H1 (cell line): Measurements from ENCODE around the gene SUDS3. TPM values are rescaled to one million over a fixed set of nuclear protein-coding genes. Genes with fewer than 3 reads are reported as not detected.

Experiments
- CTCF ChIA-PET: fragments of 300-600 bp; sonication (Branson Sonifier 250); formaldehyde crosslinking; loops from one replicate; lab custom pipeline; 2021; ENCODE audit not compliant: partially characterized antibody; lab: Charles Lee
- POLR2A ChIA-PET: fragments of 300-600 bp; sonication (Branson Sonifier 250); formaldehyde crosslinking; loops from one replicate; lab custom pipeline; 2021; ENCODE audit warnings: inconsistent platforms; ENCODE audit not compliant: partially characterized antibody; lab: Charles Lee
- DNase-seq, 2 experiments: peaks; one replicate each; pipeline versions ENCODE4 v3.0.0 to v3.0.0-alpha.2; 2010 to 2022; ENCODE audit warnings: low spot score in 2 of 2, low read depth in 1 of 2, mixed read lengths in 1 of 2
- FAIRE-seq: peaks from 2 replicates; lab custom pipeline; 2011; peaks lifted over from hg19 to GRCh38; lab: Jason Lieb, UNC
- H2AFZ ChIP-seq: 2 replicates; pipeline ENCODE4 v1.8.1; 2012; ENCODE audit warnings: low read length, inconsistent platforms
- H2AK5ac ChIP-seq: 2 replicates; pipeline ENCODE4 v1.6.1; 2013; ENCODE audit warnings: low read depth, low read length
- H2BK120ac ChIP-seq: replicated peaks from 2 replicates; pipeline ENCODE3; 2013; ENCODE audit warnings: low read depth, low read length, inconsistent platforms
- H2BK12ac ChIP-seq: 2 replicates; pipeline ENCODE4 v1.6.1; 2013; ENCODE audit warnings: low read depth, low read length
- H2BK15ac ChIP-seq: 2 replicates; pipeline ENCODE4 v1.6.1; 2013; ENCODE audit warnings: low read length
- H2BK20ac ChIP-seq: 2 replicates; pipeline ENCODE4 v1.6.1; 2013; ENCODE audit warnings: low read length
- H2BK5ac ChIP-seq: 2 replicates; pipeline ENCODE4 v1.6.1; 2013; ENCODE audit warnings: low read depth, low read length
- H3K14ac ChIP-seq: 2 replicates; pipeline ENCODE4 v1.6.1; 2013; ENCODE audit warnings: inconsistent platforms; ENCODE audit not compliant: insufficient read length
- H3K18ac ChIP-seq: 2 replicates; pipeline ENCODE4 v1.6.1; 2013; ENCODE audit warnings: low read length; ENCODE audit errors: extremely low read depth
- H3K23ac ChIP-seq: 2 replicates; pipeline ENCODE4 v1.6.1; 2013; ENCODE audit warnings: inconsistent platforms; ENCODE audit not compliant: insufficient read length
- H3K23me2 ChIP-seq: 2 replicates; pipeline ENCODE4 v1.6.1; 2013; ENCODE audit warnings: low read depth, low read length
- H3K27ac ChIP-seq: 2 replicates; pipeline ENCODE4 v1.6.1; 2011; ENCODE audit warnings: low read depth, low read length, inconsistent platforms
- H3K27me3 ChIP-seq, 4 experiments: replicated peaks in 1 of 4; 1 replicate in 1 of 4; 2 replicates in 3 of 4; pipeline versions ENCODE4 v1.6.1 to v1.8.1; 2011 to 2013; ENCODE audit warnings: low read length in 3 of 4, mild to moderate bottlenecking in 3 of 4, inconsistent platforms in 2 of 4, mixed read lengths in 2 of 4, moderate library complexity in 1 of 4; ENCODE audit not compliant: control insufficient read depth in 3 of 4, insufficient read depth in 3 of 4; ENCODE audit errors: extremely low read depth in 1 of 4
- H3K36me3 ChIP-seq, 4 experiments: 2 replicates each; pipeline versions ENCODE4 v1.6.1 to v1.8.1; 2011 to 2013; ENCODE audit warnings: mild to moderate bottlenecking in 4 of 4, low read length in 3 of 4, moderate library complexity in 2 of 4, control low read depth in 1 of 4, inconsistent platforms in 1 of 4; ENCODE audit not compliant: insufficient read depth in 4 of 4, control insufficient read depth in 2 of 4
- H3K4ac ChIP-seq: replicated peaks from 2 replicates; pipeline ENCODE3; 2013; ENCODE audit warnings: low read length, low read depth, mixed read lengths, inconsistent platforms; ENCODE audit not compliant: insufficient read length
- H3K4me1 ChIP-seq, 4 experiments: replicated peaks in 1 of 4; 1 replicate in 1 of 4; 2 replicates in 3 of 4; pipeline versions ENCODE4 v1.6.1 to v1.8.1; 2011 to 2013; ENCODE audit warnings: low read length in 3 of 4, inconsistent platforms in 2 of 4, mixed read lengths in 1 of 4; ENCODE audit not compliant: insufficient read depth in 4 of 4, control insufficient read depth in 3 of 4
- H3K4me2 ChIP-seq, 2 experiments: 2 replicates each; pipeline versions ENCODE4 v1.6.1 to v1.8.1; 2011 to 2013; ENCODE audit warnings: low read depth in 2 of 2, low read length in 2 of 2, control low read depth in 1 of 2, inconsistent platforms in 1 of 2, mild to moderate bottlenecking in 1 of 2; ENCODE audit not compliant: insufficient read depth in 1 of 2
- H3K4me3 ChIP-seq, 4 experiments: fragments of 200-600, 300-600 bp in 1 of 4; sonication (generic), shearing (Covaris generic), sonication (Bioruptor Twin) in 1 of 4; 2 replicates each; pipeline versions ENCODE4 v1.5.1 to v1.8.1; 2011 to 2016; ENCODE audit warnings: low read length in 4 of 4, low read depth in 3 of 4, control low read depth in 2 of 4, inconsistent platforms in 2 of 4, mild to moderate bottlenecking in 2 of 4, mixed read lengths in 1 of 4, moderate library complexity in 1 of 4; ENCODE audit not compliant: insufficient read depth in 2 of 4; ENCODE audit errors: extremely low read depth in 1 of 4
- H3K56ac ChIP-seq: replicated peaks from 2 replicates; pipeline ENCODE3; 2013; ENCODE audit warnings: low read depth, mild to moderate bottlenecking, mixed read lengths, low read length, inconsistent platforms; ENCODE audit not compliant: insufficient read length
- H3K79me1 ChIP-seq: 2 replicates; pipeline ENCODE4 v1.6.1; 2013; ENCODE audit warnings: low read depth, low read length, control low read depth
- H3K79me2 ChIP-seq, 2 experiments: 2 replicates each; pipeline versions ENCODE4 v1.6.1 to v1.8.1; 2012 to 2013; ENCODE audit warnings: low read length in 2 of 2, mild to moderate bottlenecking in 2 of 2, inconsistent platforms in 1 of 2; ENCODE audit not compliant: insufficient read depth in 2 of 2, control insufficient read depth in 1 of 2
- H3K9ac ChIP-seq, 4 experiments: replicated peaks in 1 of 4; 1 replicate in 1 of 4; 2 replicates in 3 of 4; pipeline versions ENCODE4 v1.6.1 to v1.8.1; 2011 to 2013; ENCODE audit warnings: low read depth in 3 of 4, low read length in 3 of 4, control low read depth in 2 of 4, mild to moderate bottlenecking in 2 of 4, moderate library complexity in 2 of 4, inconsistent platforms in 1 of 4; ENCODE audit errors: extremely low read depth in 1 of 4
- H3K9me3 ChIP-seq, 2 experiments: 2 replicates each; pipeline versions ENCODE4 v1.6.1 to v1.8.1; 2012 to 2013; ENCODE audit warnings: mild to moderate bottlenecking in 2 of 2, moderate library complexity in 2 of 2, control low read depth in 1 of 2, inconsistent platforms in 1 of 2, low read depth in 1 of 2, low read length in 1 of 2, mixed read lengths in 1 of 2; ENCODE audit not compliant: insufficient read depth in 2 of 2
- H4K20me1 ChIP-seq, 2 experiments: replicated peaks in 1 of 2; 2 replicates each; pipeline versions ENCODE3 to v1.8.1; 2011 to 2013; ENCODE audit warnings: inconsistent platforms in 2 of 2, low read length in 2 of 2, mild to moderate bottlenecking in 1 of 2; ENCODE audit not compliant: insufficient read depth in 2 of 2, control insufficient read depth in 1 of 2
- H4K5ac ChIP-seq: 2 replicates; pipeline ENCODE4 v1.6.1; 2013; ENCODE audit warnings: low read length, low read depth, mixed read lengths, inconsistent platforms; ENCODE audit not compliant: insufficient read length
- H4K8ac ChIP-seq: 2 replicates; pipeline ENCODE4 v1.8.0; 2013; ENCODE audit warnings: mild to moderate bottlenecking, moderate library complexity, low read length, inconsistent platforms; ENCODE audit not compliant: insufficient read depth; ENCODE audit errors: extremely low read depth
- H4K91ac ChIP-seq: replicated peaks from 2 replicates; pipeline ENCODE3; 2013; ENCODE audit warnings: low read length, mixed read lengths, inconsistent platforms; ENCODE audit not compliant: insufficient read length
- BRCA1 ChIP-seq: IDR thresholded peaks from 2 replicates; pipeline ENCODE4 v1.6.1; 2012; ENCODE audit warnings: low read depth, low read length, improper control_type of control experiment
- CBX8 ChIP-seq: fragments of 300-800, 300-1000 bp; sonication (generic); IDR thresholded peaks from 2 replicates; pipeline ENCODE4 v1.7.1; 2016; ENCODE audit warnings: low read depth, low read length, borderline replicate concordance
- CHD1 ChIP-seq: IDR thresholded peaks from 2 replicates; pipeline ENCODE4 v1.6.1; 2012; ENCODE audit warnings: low read depth, low read length, improper control_type of control experiment
- JUND ChIP-seq: IDR thresholded peaks from 2 replicates; pipeline ENCODE4 v1.6.1; 2011; ENCODE audit warnings: mild to moderate bottlenecking, improper control_type of control experiment, low read length
- SAP30 ChIP-seq: fragments of 300-600 bp; sonication (generic); IDR thresholded peaks from 2 replicates; pipeline ENCODE4 v1.7.1; 2012; ENCODE audit warnings: low read length, moderate library complexity, mild to moderate bottlenecking, inconsistent platforms; ENCODE audit not compliant: insufficient read depth, insufficient replicate concordance
- SIN3A ChIP-seq, 2 experiments: IDR thresholded peaks in 1 of 2; conservative IDR thresholded peaks in 1 of 2; 2 replicates each; pipeline ENCODE4 v1.6.1; 2011 to 2012; ENCODE audit warnings: low read length in 2 of 2, improper control_type of control experiment in 1 of 2, low read depth in 1 of 2, mild to moderate bottlenecking in 1 of 2
- SIRT6 ChIP-seq: IDR thresholded peaks from one replicate; pipeline ENCODE4 v1.7.1; 2012; ENCODE audit warnings: low read length, inconsistent platforms
- SRF ChIP-seq: IDR thresholded peaks from 2 replicates; pipeline ENCODE4 v1.6.1; 2011; ENCODE audit warnings: mild to moderate bottlenecking, low read depth, low read length, moderate library complexity
- WGBS, 2 experiments: shearing (Covaris generic) in 1 of 2; methylation state at CpG; one replicate each; pipeline versions ENCODE4 v1.1.6 to v1.1.7; 2013 to 2015; ENCODE audit warnings: low lambda C conversion rate in 2 of 2, mixed read lengths in 2 of 2, inconsistent platforms in 1 of 2, low coverage in 1 of 2, missing lambda C conversion rate in 1 of 2; ENCODE audit not compliant: insufficient replicate concordance in 2 of 2, insufficient coverage in 1 of 2, insufficient read length in 1 of 2; ENCODE audit errors: extremely low coverage in 1 of 2, missing lambda C conversion rate in 1 of 2; 5-methylcytosine and 5-hydroxymethylcytosine counted together
- polyA plus RNA-seq, 7 experiments: library from polyadenylated mRNA; depleted of rRNA in 3 of 7; stranded (reverse) in 5 of 7; unstranded in 2 of 7; fragments of >200 nt in 5 of 7; fragments of 200-250 nt in 2 of 7; gene quantifications; 1 replicate in 5 of 7; 2 replicates in 1 of 7; 4 replicates in 1 of 7; pipeline versions ENCODE4 v1.2.1 to v1.2.3, GENCODE V29; 2011 to 2013; ENCODE audit warnings: missing spikeins in 2 of 7, mixed read lengths in 2 of 7
- total RNA-seq: library from RNA; stranded (reverse); fragmentation: NEBNext Ultra II Directional; extraction: Animal tissue kit (Norgen Biotek cat#: 25700); gene quantifications from 2 replicates; pipeline ENCODE4 v1.2.1, GENCODE V29; 2021
- TF ChIP-seq, protein P1 (sequence below): IDR thresholded peaks from 2 replicates; pipeline ENCODE4 v1.6.1; 2011; ENCODE audit warnings: low read length, improper control_type of control experiment
- TF ChIP-seq, protein P2 (sequence below): IDR thresholded peaks from 2 replicates; pipeline ENCODE4 v1.6.1; 2012; ENCODE audit warnings: inconsistent platforms

The SUDS3 gene
- total and polyA plus RNA-seq, 2 of the 8 experiments (the other 6 are each of a cell fraction or from before 2014, with no cell fraction given) = 30.0 to 58.7 TPM

DNA sequence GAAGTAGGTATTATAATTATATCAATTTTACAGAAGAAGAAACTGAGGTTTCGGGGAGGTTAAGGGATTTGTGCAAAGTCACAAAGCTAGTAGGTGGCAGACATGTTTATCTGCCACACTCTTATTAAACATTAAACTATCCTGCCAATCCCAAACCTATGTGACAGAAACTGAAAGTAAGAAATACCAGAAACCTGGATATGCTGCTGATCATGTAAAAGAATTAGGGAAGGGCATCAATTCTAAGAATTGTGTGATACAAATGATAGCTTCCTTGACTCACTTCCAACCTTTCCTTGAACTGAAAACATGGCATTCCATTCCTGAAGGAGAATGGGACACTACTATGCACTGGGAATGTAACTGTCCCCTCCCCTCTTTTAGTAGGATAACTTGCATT is 20.5 kb upstream of the SUDS3 start:
- Histone ChIP-seq H4K8ac (no peak overlapping the region), H3K36me3 (no peaks in the 10 kb centered on the region), H3K79me2 (no peaks in the 10 kb centered on the region), H3K18ac (no peak overlapping the region), H3K27me3 (no peaks in the 10 kb centered on the region), H2BK20ac (no peak overlapping the region), H3K4me3 (no peak overlapping the region), H3K27ac (no peak overlapping the region), H3K9ac (no peak overlapping the region), H3K4ac (no peak overlapping the region), H2BK120ac (no peak overlapping the region), H3K23me2 (no peaks in the 10 kb centered on the region), H4K5ac (no peak overlapping the region), H3K14ac (no peak overlapping the region), H2AK5ac (no peak overlapping the region), H2AFZ (no peak overlapping the region), H3K56ac (no peak overlapping the region), H4K20me1 (no peaks in the 10 kb centered on the region), H3K23ac (no peak overlapping the region), H3K4me1 (no peaks in the 10 kb centered on the region), H2BK12ac (no peak overlapping the region), H2BK5ac (no peak overlapping the region), H3K9me3 (no peaks in the 10 kb centered on the region), H3K79me1 (no peaks in the 10 kb centered on the region), H2BK15ac (no peak overlapping the region), H3K4me2 (no peak overlapping the region), H4K91ac (no peak overlapping the region)
- WGBS, 2 experiments = 100% methylated on average over 1 of the region's 1 CpG; no CpG with 5 or more reads in 1 of the 2 experiments
- TF ChIP-seq SAP30 (no peak), SRF (no peak), SIN3A (conservative IDR thresholded peaks at IDR 0.05 in 1 of 2, IDR thresholded peaks at IDR 0.05 in 1 of 2; ENCODE audit: low read depth in 1 of 2, low read length in 2 of 2) (no peak), CHD1 (no peak), SIRT6 (no peak), CBX8 (no peak), BRCA1 (no peak), JUND (no peak)
- TF ChIP-seq, protein P1, sequence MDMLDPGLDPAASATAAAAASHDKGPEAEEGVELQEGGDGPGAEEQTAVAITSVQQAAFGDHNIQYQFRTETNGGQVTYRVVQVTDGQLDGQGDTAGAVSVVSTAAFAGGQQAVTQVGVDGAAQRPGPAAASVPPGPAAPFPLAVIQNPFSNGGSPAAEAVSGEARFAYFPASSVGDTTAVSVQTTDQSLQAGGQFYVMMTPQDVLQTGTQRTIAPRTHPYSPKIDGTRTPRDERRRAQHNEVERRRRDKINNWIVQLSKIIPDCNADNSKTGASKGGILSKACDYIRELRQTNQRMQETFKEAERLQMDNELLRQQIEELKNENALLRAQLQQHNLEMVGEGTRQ = no peak
- TF ChIP-seq, protein P2, sequence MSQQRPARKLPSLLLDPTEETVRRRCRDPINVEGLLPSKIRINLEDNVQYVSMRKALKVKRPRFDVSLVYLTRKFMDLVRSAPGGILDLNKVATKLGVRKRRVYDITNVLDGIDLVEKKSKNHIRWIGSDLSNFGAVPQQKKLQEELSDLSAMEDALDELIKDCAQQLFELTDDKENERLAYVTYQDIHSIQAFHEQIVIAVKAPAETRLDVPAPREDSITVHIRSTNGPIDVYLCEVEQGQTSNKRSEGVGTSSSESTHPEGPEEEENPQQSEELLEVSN = no peak
- DNase-seq (no peak), FAIRE-seq (no peak)
- POLR2A ChIA-PET = no interaction called here
- CTCF ChIA-PET = interaction anchor here (0.9 to 1.7 kb wide), 3 partner anchors 9 to 172 kb away, joined by 3 read pairs; no protein-coding TSS in a partner anchor
